Measurements from ENCODE around the gene MDP1.

The MDP1 gene

DNA sequence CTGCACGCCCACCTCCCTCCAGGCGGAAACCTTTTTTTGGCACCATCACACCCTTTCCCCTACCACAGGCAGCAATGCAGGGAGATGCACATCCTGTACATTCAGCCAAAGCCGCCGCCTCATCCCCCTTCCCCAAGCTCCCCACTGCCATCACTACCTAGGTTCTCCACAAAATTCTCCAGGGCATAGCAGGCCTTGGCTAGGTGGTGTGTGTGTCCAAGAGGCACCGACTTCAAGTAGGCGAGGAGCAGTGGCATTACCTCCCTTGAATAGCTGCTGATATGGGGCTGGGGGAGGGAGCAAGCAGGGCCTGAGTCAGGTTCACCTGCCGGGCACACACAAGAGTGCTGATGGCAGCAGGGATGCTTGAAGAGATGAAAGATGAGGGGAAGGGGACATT lies 30.8 kb downstream of the MDP1 start:
- in situ Hi-C loops (cut with HindIII; ENCODE audit: low sequenced_read_pairs): no loop called here

GRCh38 chr14:24184104-24184970 lies 31.5 kb downstream of the MDP1 start:
- in situ Hi-C loops (cut with HindIII; ENCODE audit: low sequenced_read_pairs): no loop called here

DNA sequence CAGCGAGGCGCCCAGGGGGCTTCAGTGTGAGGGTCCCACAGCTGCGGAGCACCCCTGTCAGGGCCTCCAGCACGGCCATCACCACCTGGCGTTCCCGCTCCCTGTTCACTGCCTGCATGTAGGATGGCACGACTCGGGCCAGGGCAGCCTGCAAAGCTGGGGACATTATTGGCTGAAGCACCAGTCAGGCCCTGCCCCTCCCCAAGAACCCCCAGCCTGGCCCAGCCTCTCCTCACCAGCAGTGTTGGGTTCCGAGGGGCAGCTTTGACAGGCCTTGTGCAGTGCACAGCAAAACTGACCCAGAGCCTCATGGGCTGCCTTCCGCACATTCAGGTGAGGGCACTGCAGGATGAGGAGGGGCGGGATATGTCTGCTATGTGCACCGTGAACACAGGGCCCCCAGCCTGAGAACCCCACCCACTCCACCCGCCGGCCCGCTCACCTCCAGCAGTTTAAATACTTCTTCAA lies 32.8 kb downstream of the MDP1 start:
- in situ Hi-C loops (cut with HindIII; ENCODE audit: low sequenced_read_pairs): no loop called here

GRCh38 chr14:24182110-24182882 lies 33.6 kb downstream of the MDP1 start:
- in situ Hi-C loops (cut with HindIII; ENCODE audit: low sequenced_read_pairs): no loop called here

DNA sequence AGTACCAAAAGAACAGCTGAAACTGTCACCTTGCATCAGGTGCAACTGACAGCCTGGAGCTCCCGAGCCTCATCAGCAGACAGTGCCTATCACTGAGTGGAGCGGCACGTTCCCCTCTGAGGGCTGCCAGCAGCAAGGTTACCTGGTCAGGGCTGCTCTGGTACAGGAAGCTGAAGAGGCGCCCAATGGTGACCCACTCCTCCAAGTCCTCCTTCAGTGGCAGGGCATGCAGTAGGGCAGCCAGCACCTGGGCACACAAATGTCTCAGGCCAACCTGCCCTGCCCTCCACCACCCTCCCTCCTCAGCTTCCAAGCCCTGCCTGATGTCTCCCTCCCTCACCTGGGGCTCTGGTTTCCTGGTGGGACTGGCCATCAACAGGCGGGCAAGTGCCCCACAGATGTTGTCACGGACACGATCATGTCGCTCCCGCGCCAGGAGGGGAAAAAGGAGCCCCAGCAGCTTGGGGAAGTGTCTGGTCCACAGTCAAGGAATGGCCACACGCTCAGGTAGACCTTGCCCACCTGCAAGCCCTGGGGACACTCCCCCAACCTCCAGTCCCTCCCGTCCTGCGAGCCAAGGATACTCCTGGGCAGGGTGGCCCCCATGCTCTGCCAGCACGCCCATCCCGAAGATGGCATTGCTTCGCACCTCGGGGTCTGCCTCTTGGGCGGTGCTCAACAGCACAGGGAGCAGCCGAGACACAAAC lies 34.3 kb downstream of the MDP1 start:
- in situ Hi-C loops (cut with HindIII; ENCODE audit: low sequenced_read_pairs): no loop called here

GRCh38 chr14:24179961-24180796 lies 35.7 kb downstream of the MDP1 start:
- in situ Hi-C loops (cut with HindIII; ENCODE audit: low sequenced_read_pairs): no loop called here

- in situ Hi-C loops (cut with HindIII; ENCODE audit: low sequenced_read_pairs): no loop called here
Observed at GRCh38 chr14:24179294-24179960, 36.4 kb downstream of the MDP1 start.

DNA sequence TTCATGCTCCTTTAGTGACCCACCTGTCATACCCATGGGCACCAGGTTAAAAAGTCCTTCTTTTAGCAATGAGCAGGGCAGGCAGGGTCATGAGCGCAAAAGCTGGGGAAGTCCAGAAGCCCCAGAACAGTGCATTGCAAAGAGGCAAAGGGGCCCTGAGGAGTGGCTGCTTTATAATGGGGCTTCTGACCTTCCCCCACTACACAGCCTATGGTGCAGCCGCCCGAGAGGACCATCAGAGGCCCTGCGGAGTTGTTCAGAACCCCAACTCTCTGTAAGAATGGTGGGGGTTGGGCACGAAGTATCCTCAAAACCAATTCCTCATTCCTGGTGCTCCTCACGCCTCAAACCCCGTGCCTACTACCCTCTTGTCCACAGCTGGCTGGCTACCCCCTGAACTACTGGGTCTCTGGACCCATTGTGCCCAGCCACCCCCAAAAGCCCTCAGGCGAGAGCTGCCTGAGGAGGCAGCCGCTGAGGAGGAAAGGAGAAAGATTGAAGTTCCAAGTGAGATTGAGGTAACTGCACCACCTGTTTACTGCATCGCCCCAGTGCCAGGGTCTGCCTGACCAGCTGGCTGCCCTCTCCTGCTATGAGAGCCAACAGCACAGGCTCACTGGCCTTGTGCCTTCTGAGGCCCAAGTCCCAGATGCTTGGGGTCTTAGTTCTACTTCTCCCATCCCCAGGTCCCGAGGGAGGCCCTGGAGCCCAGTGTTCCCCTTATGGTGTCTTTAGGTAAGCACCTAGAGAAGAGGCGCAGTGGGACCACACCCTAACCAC lies 37.3 kb downstream of the MDP1 start:
- in situ Hi-C loops (cut with HindIII; ENCODE audit: low sequenced_read_pairs): no loop called here

DNA sequence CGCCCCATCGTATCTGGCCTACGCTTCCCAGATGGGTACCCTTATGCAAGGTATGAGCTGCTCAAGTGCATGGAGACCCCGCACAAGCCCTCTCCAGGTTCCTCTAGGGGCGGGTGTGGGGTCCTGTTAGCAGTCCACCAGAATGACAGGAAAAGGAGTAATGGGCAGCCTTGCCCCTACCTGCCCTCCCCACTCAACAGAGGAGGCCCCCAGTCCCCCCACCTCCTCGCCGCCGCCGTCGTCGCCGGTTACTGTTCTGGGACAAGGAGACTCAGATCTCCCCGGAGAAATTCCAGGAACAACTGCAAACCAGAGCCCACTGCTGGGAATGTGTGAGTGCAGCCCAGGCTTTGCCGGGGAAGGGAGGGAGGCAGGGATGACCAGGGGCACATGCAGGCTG lies 38.0 kb downstream of the MDP1 start:
- in situ Hi-C loops (cut with HindIII; ENCODE audit: low sequenced_read_pairs): no loop called here

GRCh38 chr14:24177041-24177825 lies 38.6 kb downstream of the MDP1 start:
- in situ Hi-C loops (cut with HindIII; ENCODE audit: low sequenced_read_pairs): no loop called here

- in situ Hi-C loops (cut with HindIII; ENCODE audit: low sequenced_read_pairs): no loop called here
Observed at GRCh38 chr14:24176599-24176998, 39.3 kb downstream of the MDP1 start.

DNA sequence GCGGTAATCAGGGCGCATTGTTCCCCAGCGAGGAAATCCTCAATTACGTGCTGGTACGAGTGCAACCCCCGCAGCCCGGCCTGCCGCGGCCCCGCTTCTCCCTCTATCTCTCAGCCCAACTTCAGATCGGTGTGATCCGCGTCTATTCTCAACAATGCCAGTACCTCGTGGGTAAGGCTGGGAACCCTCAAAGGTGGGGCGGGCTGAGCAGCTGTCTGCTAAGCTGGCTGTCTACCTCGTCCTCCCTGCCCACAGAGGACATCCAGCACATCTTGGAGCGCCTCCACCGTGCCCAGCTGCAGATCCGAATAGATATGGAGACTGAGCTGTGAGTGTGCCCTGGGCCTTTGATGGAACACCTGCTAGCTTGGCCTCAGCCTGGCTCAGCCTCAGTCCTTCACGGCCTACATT lies 43.0 kb downstream of the MDP1 start:
- in situ Hi-C loops (cut with HindIII; ENCODE audit: low sequenced_read_pairs): no loop called here

- in situ Hi-C loops (cut with HindIII; ENCODE audit: low sequenced_read_pairs): no loop called here
Observed at GRCh38 chr14:24172261-24172860, 43.5 kb downstream of the MDP1 start.

GRCh38 chr14:24171422-24172260 lies 44.2 kb downstream of the MDP1 start, which contains the start of gene REC8:
REC8 (plus strand) TSS chr14:24172080; CDS start chr14:24172553, 473 bp downstream.
- in situ Hi-C loops (cut with HindIII; ENCODE audit: low sequenced_read_pairs): no loop called here

DNA sequence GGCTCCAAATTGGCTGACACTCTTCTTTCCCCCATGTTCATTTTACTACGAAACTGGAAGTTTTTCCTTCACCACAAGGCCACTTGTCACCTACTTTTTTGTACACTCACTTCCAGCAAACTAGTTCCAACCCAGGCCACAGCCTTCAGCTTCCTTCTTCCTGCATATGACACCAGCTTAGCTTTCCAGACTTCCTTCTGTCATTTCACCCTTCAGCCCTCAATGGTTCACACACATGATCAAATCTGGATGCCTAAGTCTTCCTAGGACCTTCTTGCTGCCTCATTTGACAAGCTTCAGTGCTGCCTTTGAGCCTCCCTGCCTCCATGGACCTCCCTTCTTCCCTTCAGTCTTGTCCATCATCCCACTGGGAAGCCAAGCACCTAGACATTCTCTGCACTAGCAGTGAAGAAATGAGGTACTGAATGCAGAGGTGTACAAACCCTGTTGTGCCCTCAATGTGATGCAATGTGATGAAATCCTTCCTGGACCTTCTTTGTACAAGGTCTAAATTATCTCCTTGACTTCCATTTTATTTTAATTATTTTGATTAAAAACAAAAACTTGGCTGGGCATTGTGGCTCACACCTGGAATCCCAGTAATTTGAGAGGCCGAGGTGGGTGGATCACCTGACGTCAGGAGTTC lies 48.3 kb downstream of the MDP1 start:
- in situ Hi-C loops (cut with HindIII; ENCODE audit: low sequenced_read_pairs): no loop called here

- in situ Hi-C loops (cut with HindIII; ENCODE audit: low sequenced_read_pairs): no loop called here
Observed at GRCh38 chr14:24165785-24166184, 50.1 kb downstream of the MDP1 start.
